HG03159 (cell line): ENCODE data around the gene DNAJC5.

Experiments
- ATAC-seq: cut with Tn5 transposase; IDR thresholded peaks from one replicate; pipeline ENCODE4 v1.9.1; 2021; ENCODE audit warnings: mild to moderate bottlenecking, moderate library complexity; ENCODE audit not compliant: unreplicated experiment

DNAJC5 gene

GRCh38 chr20:63883201-63883593 lies 11.7 kb upstream of the DNAJC5 start:
- ATAC-seq: no peak

GRCh38 chr20:63884506-63885263 lies 10.2 kb upstream of the DNAJC5 start:
- ATAC-seq: no peak

GRCh38 chr20:63885264-63886053 lies 9.5 kb upstream of the DNAJC5 start:
- no peak for ATAC-seq

- no peak for ATAC-seq
Observed at GRCh38 chr20:63886054-63886419, 8.9 kb upstream of the DNAJC5 start.

GRCh38 chr20:63886921-63887320 lies 8.0 kb upstream of the DNAJC5 start:
- no peak for ATAC-seq

- ATAC-seq: no peak
Observed at GRCh38 chr20:63889241-63890200, 5.4 kb upstream of the DNAJC5 start.

- no peak for ATAC-seq
Observed at GRCh38 chr20:63890201-63890576, 4.7 kb upstream of the DNAJC5 start.

- no peak for ATAC-seq
Observed at GRCh38 chr20:63890616-63891015, 4.3 kb upstream of the DNAJC5 start.

GRCh38 chr20:63891061-63892002 lies 3.6 kb upstream of the DNAJC5 start:
- no peak for ATAC-seq

GRCh38 chr20:63892402-63892801 lies 2.5 kb upstream of the DNAJC5 start:
- ATAC-seq: no peak

- no peak for ATAC-seq
Observed at GRCh38 chr20:63893999-63894357, 948 bp upstream of the DNAJC5 start.

GRCh38 chr20:63895202-63895951 lies 451 bp downstream of the DNAJC5 start:
- peak; percentile 1 for ATAC-seq

GRCh38 chr20:63895952-63896263 lies 982 bp downstream of the DNAJC5 start:
- ATAC-seq: no peak

- ATAC-seq: no peak
Observed at GRCh38 chr20:63896264-63897105, 1.6 kb downstream of the DNAJC5 start.

- ATAC-seq: no peak
Observed at GRCh38 chr20:63897978-63898561, 3.1 kb downstream of the DNAJC5 start.

GRCh38 chr20:63898882-63899558 lies 4.1 kb downstream of the DNAJC5 start:
- ATAC-seq: no peak

GRCh38 chr20:63900413-63900812 lies 5.5 kb downstream of the DNAJC5 start:
- ATAC-seq: no peak
